ENCODE data around the gene DCP1A. TPM values are rescaled to one million over a fixed set of nuclear protein-coding genes. Genes with fewer than 3 reads are reported as not detected.

Gene DCP1A
- total and polyA plus RNA-seq, 9 of the 15 experiments (the other 6 are each of a cell fraction or from before 2014, with no cell fraction given), result 6.6 to 33.7 (median 13.3) TPM

GRCh38 chr3:53269888-53270880 is 77.2 kb downstream of the DCP1A start (continued):
- TF ChIP-seq, protein P1, sequence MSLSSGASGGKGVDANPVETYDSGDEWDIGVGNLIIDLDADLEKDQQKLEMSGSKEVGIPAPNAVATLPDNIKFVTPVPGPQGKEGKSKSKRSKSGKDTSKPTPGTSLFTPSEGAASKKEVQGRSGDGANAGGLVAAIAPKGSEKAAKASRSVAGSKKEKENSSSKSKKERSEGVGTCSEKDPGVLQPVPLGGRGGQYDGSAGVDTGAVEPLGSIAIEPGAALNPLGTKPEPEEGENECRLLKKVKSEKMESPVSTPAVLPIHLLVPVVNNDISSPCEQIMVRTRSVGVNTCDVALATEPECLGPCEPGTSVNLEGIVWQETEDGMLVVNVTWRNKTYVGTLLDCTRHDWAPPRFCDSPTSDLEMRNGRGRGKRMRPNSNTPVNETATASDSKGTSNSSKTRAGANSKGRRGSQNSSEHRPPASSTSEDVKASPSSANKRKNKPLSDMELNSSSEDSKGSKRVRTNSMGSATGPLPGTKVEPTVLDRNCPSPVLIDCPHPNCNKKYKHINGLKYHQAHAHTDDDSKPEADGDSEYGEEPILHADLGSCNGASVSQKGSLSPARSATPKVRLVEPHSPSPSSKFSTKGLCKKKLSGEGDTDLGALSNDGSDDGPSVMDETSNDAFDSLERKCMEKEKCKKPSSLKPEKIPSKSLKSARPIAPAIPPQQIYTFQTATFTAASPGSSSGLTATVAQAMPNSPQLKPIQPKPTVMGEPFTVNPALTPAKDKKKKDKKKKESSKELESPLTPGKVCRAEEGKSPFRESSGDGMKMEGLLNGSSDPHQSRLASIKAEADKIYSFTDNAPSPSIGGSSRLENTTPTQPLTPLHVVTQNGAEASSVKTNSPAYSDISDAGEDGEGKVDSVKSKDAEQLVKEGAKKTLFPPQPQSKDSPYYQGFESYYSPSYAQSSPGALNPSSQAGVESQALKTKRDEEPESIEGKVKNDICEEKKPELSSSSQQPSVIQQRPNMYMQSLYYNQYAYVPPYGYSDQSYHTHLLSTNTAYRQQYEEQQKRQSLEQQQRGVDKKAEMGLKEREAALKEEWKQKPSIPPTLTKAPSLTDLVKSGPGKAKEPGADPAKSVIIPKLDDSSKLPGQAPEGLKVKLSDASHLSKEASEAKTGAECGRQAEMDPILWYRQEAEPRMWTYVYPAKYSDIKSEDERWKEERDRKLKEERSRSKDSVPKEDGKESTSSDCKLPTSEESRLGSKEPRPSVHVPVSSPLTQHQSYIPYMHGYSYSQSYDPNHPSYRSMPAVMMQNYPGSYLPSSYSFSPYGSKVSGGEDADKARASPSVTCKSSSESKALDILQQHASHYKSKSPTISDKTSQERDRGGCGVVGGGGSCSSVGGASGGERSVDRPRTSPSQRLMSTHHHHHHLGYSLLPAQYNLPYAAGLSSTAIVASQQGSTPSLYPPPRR (CRISPR knock-in tag; IDR thresholded peaks at IDR 0.05; ENCODE audit: borderline replicate concordance), result no peak
- TF ChIP-seq HNRNPL (IDR thresholded peaks at IDR 0.05; ENCODE audit: low read depth, low read length), result no peak
- TF ChIP-seq CCNT2 (IDR thresholded peaks at IDR 0.05; ENCODE audit: borderline replicate concordance, extremely low read depth, insufficient read length, low read depth, low read length), result no peak
- TF ChIP-seq TAL1 (IDR thresholded peaks at IDR 0.05), result no peak
- TF ChIP-seq ZNF23 (CRISPR knock-in tag; IDR thresholded peaks at IDR 0.05), result no peak; the same call in 1 of the 2 replicates
- TF ChIP-seq MNT (conservative IDR thresholded peaks at IDR 0.05), result no peak
- TF ChIP-seq CTCFL (IDR thresholded peaks at IDR 0.05; ENCODE audit: borderline replicate concordance, insufficient read depth, low read depth, low read length, poor library complexity, severe bottlenecking), result no peak
- TF ChIP-seq ZNF589 (CRISPR knock-in tag; IDR thresholded peaks at IDR 0.05; ENCODE audit: low read depth), result peak; percentile 95
- TF ChIP-seq, protein P2, sequence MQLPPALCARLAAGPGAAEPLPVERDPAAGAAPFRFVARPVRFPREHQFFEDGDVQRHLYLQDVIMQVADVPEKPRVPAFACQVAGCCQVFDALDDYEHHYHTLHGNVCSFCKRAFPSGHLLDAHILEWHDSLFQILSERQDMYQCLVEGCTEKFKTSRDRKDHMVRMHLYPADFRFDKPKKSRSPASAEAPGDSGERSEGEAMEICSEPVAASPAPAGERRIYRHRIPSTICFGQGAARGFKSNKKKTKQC (CRISPR knock-in tag; IDR thresholded peaks at IDR 0.05), result no peak
- TF ChIP-seq U2AF2 (optimal IDR thresholded peaks at IDR 0.05; ENCODE audit: low read depth, low read length), result no peak

Measured in K562 (cell line).